Measurements from ENCODE around the gene MOB3B. TPM values are rescaled to one million over a fixed set of nuclear protein-coding genes. Genes with fewer than 3 reads are reported as not detected.

The MOB3B gene
- total RNA-seq, 1 experiment from 2014 or later: 2.6 TPM

GRCh38 chr9:27561685-27562084, 32.1 kb upstream of the MOB3B start:
- ChIA-PET POLR2A (ENCODE audit: unreplicated experiment) (no interaction called here), CTCF (no interaction called here)
- Histone ChIP-seq H3K27ac (ENCODE audit: low read length) (no peak overlapping the region), H3K36me3 (ENCODE audit: low read depth, low read length) (peaks cover 16% of the 10 kb centered on the region; the same call in 1 of the 2 replicates), H3F3A (ENCODE audit: low read length, unreplicated experiment) (no peaks in the 10 kb centered on the region), H4K20me1 (ENCODE audit: low read length) (no peaks in the 10 kb centered on the region), H2AFZ (ENCODE audit: low read length) (no peak overlapping the region), H3K79me2 (ENCODE audit: low read length) (peaks cover 3% of the 10 kb centered on the region; the same call in 1 of the 2 replicates), H3K4me2 (ENCODE audit: low read length) (no peak overlapping the region), H3K4me1 (ENCODE audit: insufficient read depth, low read length) (0 out of 2 replicates have a peak, but pooled peaks cover 3% of the 10 kb centered on the region), H3K9me3 (ENCODE audit: low read length) (no peaks in the 10 kb centered on the region), H3K9ac (ENCODE audit: low read length) (no peak overlapping the region), H3K9me2 (replicated peaks; ENCODE audit: low read length) (no peaks in the 10 kb centered on the region), H3K4me3 (ENCODE audit: low read length) (no peak overlapping the region), H3K27me3 (ENCODE audit: low read length) (no peaks in the 10 kb centered on the region)
- BruUV-seq (replicated peaks): no TSS peak
- intact Hi-C loops (cut with micrococcal nuclease): no loop called here
- no peak for ATAC-seq
- no peak for DNase-seq
- TF ChIP-seq CTCF (conservative IDR thresholded peaks at IDR 0.05; ENCODE audit: low read depth, low read length) (no peak), EZH2 (IDR thresholded peaks at IDR 0.05; ENCODE audit: low read length, unreplicated experiment) (no peak), EZH2phosphoT487 (IDR thresholded peaks at IDR 0.05; ENCODE audit: borderline replicate concordance, low read length) (no peak)

- CTCF ChIA-PET: no interaction called here
- Histone ChIP-seq H3K79me2 (ENCODE audit: low read length) (no peaks in the 10 kb centered on the region), H2AFZ (ENCODE audit: low read length) (no peak overlapping the region), H3K4me3 (ENCODE audit: low read length) (no peak overlapping the region), H4K20me1 (ENCODE audit: low read length) (no peaks in the 10 kb centered on the region), H3F3A (ENCODE audit: low read length, unreplicated experiment) (no peaks in the 10 kb centered on the region), H3K9me2 (replicated peaks; ENCODE audit: low read length) (no peaks in the 10 kb centered on the region), H3K4me1 (ENCODE audit: insufficient read depth, low read length) (no peaks in the 10 kb centered on the region), H3K27me3 (ENCODE audit: low read length) (no peaks in the 10 kb centered on the region), H3K27ac (ENCODE audit: low read length) (no peak overlapping the region), H3K4me2 (ENCODE audit: low read length) (no peak overlapping the region), H3K36me3 (ENCODE audit: low read depth, low read length) (peaks cover 10% of the 10 kb centered on the region; the same call in 1 of the 2 replicates), H3K9ac (ENCODE audit: low read length) (no peak overlapping the region), H3K9me3 (ENCODE audit: low read length) (no peaks in the 10 kb centered on the region)
- no peak for ATAC-seq
- TF ChIP-seq EZH2 (IDR thresholded peaks at IDR 0.05; ENCODE audit: low read length, unreplicated experiment) (no peak), EZH2phosphoT487 (IDR thresholded peaks at IDR 0.05; ENCODE audit: borderline replicate concordance, low read length) (no peak), CTCF (conservative IDR thresholded peaks at IDR 0.05; ENCODE audit: low read depth, low read length) (no peak)
- intact Hi-C loops (cut with micrococcal nuclease): no loop called here
- POLR2A ChIA-PET (ENCODE audit: unreplicated experiment): no interaction called here
- DNase-seq: no peak
- BruUV-seq (replicated peaks): no TSS peak
Observed at GRCh38 chr9:27560457-27560856, 30.8 kb upstream of the MOB3B start.

- Histone ChIP-seq H3K4me3 (ENCODE audit: low read length) (no peak overlapping the region), H3K9me3 (ENCODE audit: low read length) (no peaks in the 10 kb centered on the region), H3K27me3 (ENCODE audit: low read length) (no peaks in the 10 kb centered on the region), H3K9me2 (replicated peaks; ENCODE audit: low read length) (no peaks in the 10 kb centered on the region), H3F3A (ENCODE audit: low read length, unreplicated experiment) (no peaks in the 10 kb centered on the region), H3K4me2 (ENCODE audit: low read length) (no peak overlapping the region), H4K20me1 (ENCODE audit: low read length) (no peaks in the 10 kb centered on the region), H3K79me2 (ENCODE audit: low read length) (no peaks in the 10 kb centered on the region), H3K9ac (ENCODE audit: low read length) (no peak overlapping the region), H3K4me1 (ENCODE audit: insufficient read depth, low read length) (no peaks in the 10 kb centered on the region), H2AFZ (ENCODE audit: low read length) (no peak overlapping the region), H3K27ac (ENCODE audit: low read length) (no peak overlapping the region), H3K36me3 (ENCODE audit: low read depth, low read length) (peaks cover 10% of the 10 kb centered on the region; the same call in 1 of the 2 replicates)
- BruUV-seq (replicated peaks): no TSS peak
- DNase-seq: no peak
- no peak for ATAC-seq
- CTCF ChIA-PET: no interaction called here
- intact Hi-C loops (cut with micrococcal nuclease): no loop called here
- POLR2A ChIA-PET (ENCODE audit: unreplicated experiment): no interaction called here
- TF ChIP-seq EZH2 (IDR thresholded peaks at IDR 0.05; ENCODE audit: low read length, unreplicated experiment): no peak
- no peak for TF ChIP-seq EZH2phosphoT487 (IDR thresholded peaks at IDR 0.05; ENCODE audit: borderline replicate concordance, low read length)
- TF ChIP-seq CTCF (conservative IDR thresholded peaks at IDR 0.05; ENCODE audit: low read depth, low read length): no peak
Observed at GRCh38 chr9:27558307-27558706, 28.7 kb upstream of the MOB3B start.

Measured in PC-3 (cell line).